GM23338 (cell line): Measurements from ENCODE around the gene CLIP1. TPM values are rescaled to one million over a fixed set of nuclear protein-coding genes. Genes with fewer than 3 reads are reported as not detected.

Experiments used
- ATAC-seq: fragments of 200-7000 bp; cut with Tn5 transposase; 3 replicates; pipeline ENCODE4 v1.9.1; 2020
- DNase-seq: peaks from one replicate; pipeline ENCODE4 v3.0.0-alpha.2; 2015; ENCODE audit warnings: low spot score
- H2AFZ ChIP-seq: fragments of 200-600 bp; sonication (generic); 2 replicates; pipeline ENCODE4 v1.8.0; 2016; ENCODE audit warnings: antibody characterized with exemption, mild to moderate bottlenecking, moderate library complexity
- H3F3A ChIP-seq: fragments of 200-600 bp; sonication (generic); replicated peaks from 2 replicates; pipeline ENCODE4 v1.8.0; 2017; ENCODE audit warnings: antibody characterized with exemption, mixed run types, low read depth
- H3K27ac ChIP-seq: fragments of 200-600 bp; sonication (generic); 2 replicates; pipeline ENCODE4 v1.6.1; 2016; ENCODE audit warnings: low read depth
- H3K27me3 ChIP-seq: fragments of 200-600 bp; sonication (generic); 2 replicates; pipeline ENCODE4 v1.8.0; 2016; ENCODE audit warnings: mild to moderate bottlenecking, mixed run types, moderate library complexity; ENCODE audit not compliant: insufficient read depth
- H3K36me3 ChIP-seq: fragments of 200-600 bp; sonication (generic); 2 replicates; pipeline ENCODE4 v1.8.0; 2016; ENCODE audit warnings: mild to moderate bottlenecking; ENCODE audit not compliant: insufficient read depth
- H3K4me1 ChIP-seq: fragments of 200-600 bp; sonication (generic); 2 replicates; pipeline ENCODE4 v1.8.0; 2016; ENCODE audit warnings: mild to moderate bottlenecking, moderate library complexity; ENCODE audit not compliant: insufficient read depth
- H3K4me2 ChIP-seq: fragments of 200-600 bp; sonication (generic); 2 replicates; pipeline ENCODE4 v1.7.1; 2017; ENCODE audit warnings: mixed run types
- H3K4me3 ChIP-seq: fragments of 200-600 bp; sonication (generic); 2 replicates; pipeline ENCODE4 v1.6.1; 2016; ENCODE audit warnings: mixed run types
- H3K79me2 ChIP-seq: fragments of 200-600 bp; sonication (generic); replicated peaks from 2 replicates; pipeline ENCODE4 v1.8.0; 2017; ENCODE audit warnings: mild to moderate bottlenecking; ENCODE audit not compliant: insufficient read depth
- H3K9me2 ChIP-seq: fragments of 200-600 bp; sonication (generic); 2 replicates; pipeline ENCODE4 v1.8.0; 2017; ENCODE audit not compliant: insufficient read depth
- H4K20me1 ChIP-seq: fragments of 200-600 bp; sonication (generic); replicated peaks from 2 replicates; pipeline ENCODE4 v1.8.0; 2017; ENCODE audit warnings: mild to moderate bottlenecking; ENCODE audit not compliant: insufficient read depth
- H3K27ac Mint-ChIP-seq: 2 replicates; pipeline ENCODE4 v1.8.0; 2020; ENCODE audit warnings: inconsistent platforms, mild to moderate bottlenecking, moderate library complexity, mixed read lengths
- H3K27me3 Mint-ChIP-seq: 3 replicates; pipeline ENCODE4 v1.8.0; 2022; ENCODE audit warnings: low read depth, mild to moderate bottlenecking, moderate library complexity, mixed read lengths, inconsistent platforms; ENCODE audit not compliant: insufficient read depth, poor library complexity
- H3K36me3 Mint-ChIP-seq: 3 replicates; pipeline ENCODE4 v1.8.0; 2021; ENCODE audit warnings: low read depth, mild to moderate bottlenecking, inconsistent platforms, moderate library complexity, mixed read lengths
- H3K4me1 Mint-ChIP-seq: 3 replicates; pipeline ENCODE4 v1.8.0; 2020; ENCODE audit warnings: mild to moderate bottlenecking, inconsistent platforms, mixed read lengths
- H3K4me3 Mint-ChIP-seq: 3 replicates; pipeline ENCODE4 v1.8.0; 2021; ENCODE audit warnings: moderate library complexity, mild to moderate bottlenecking, inconsistent platforms, mixed read lengths
- H3K9me3 Mint-ChIP-seq: 3 replicates; pipeline ENCODE4 v1.8.0; 2020; ENCODE audit warnings: moderate library complexity, mild to moderate bottlenecking, inconsistent platforms, mixed read lengths
- CTCF ChIP-seq, 2 experiments: fragments of 200-600 bp in 1 of 2; sonication (generic) in 1 of 2; conservative IDR thresholded peaks; 2 replicates each; pipeline versions ENCODE4 v1.5.1 to v1.6.1; 2016 to 2017; ENCODE audit warnings: antibody characterized with exemption in 2 of 2, low read depth in 2 of 2, mild to moderate bottlenecking in 2 of 2, moderate library complexity in 1 of 2
- ETS1 ChIP-seq: IDR thresholded peaks from 2 replicates; pipeline ENCODE4 v1.6.1; 2016; ENCODE audit warnings: antibody characterized with exemption
- EZH2 ChIP-seq: fragments of 200-600 bp; sonication (generic); IDR thresholded peaks from one replicate; pipeline ENCODE4 v1.8.0; 2017; ENCODE audit warnings: antibody characterized with exemption, mild to moderate bottlenecking, low read depth; ENCODE audit not compliant: unreplicated experiment
- STAT1 ChIP-seq: IDR thresholded peaks from one replicate; pipeline ENCODE4 v1.6.1; 2016; ENCODE audit warnings: antibody characterized with exemption; ENCODE audit not compliant: unreplicated experiment
- ZNF114 ChIP-seq: fragments of 250-450 bp; sonication (Bioruptor Pico); IDR thresholded peaks from 2 replicates; pipeline ENCODE4 v1.5.0; 2020; ENCODE audit warnings: mild to moderate bottlenecking, moderate library complexity
- ZNF331 ChIP-seq: fragments of 250-450 bp; sonication (Bioruptor Pico); IDR thresholded peaks from 2 replicates; pipeline ENCODE4 v1.5.0; 2020; ENCODE audit warnings: low read depth, mild to moderate bottlenecking, moderate library complexity
- polyA plus RNA-seq: library from polyadenylated mRNA; unstranded; fragments of >200 nt; fragmentation: Nextera tagmentation; extraction: Ambion mirVana; gene quantifications from 2 replicates; pipeline ENCODE4 v1.2.1, GENCODE V29; 2016
- total RNA-seq: library from RNA; depleted of rRNA; stranded (reverse); fragments of >200 nt; shearing (Covaris generic); gene quantifications from 2 replicates; pipeline ENCODE4 v1.2.3, GENCODE V29; 2014
- TF ChIP-seq, protein P1 (sequence below): fragments of 250-450 bp; sonication (Bioruptor Pico); IDR thresholded peaks from 2 replicates; pipeline ENCODE4 v1.5.0; 2020; ENCODE audit warnings: mild to moderate bottlenecking, moderate library complexity

Gene CLIP1
- total and polyA plus RNA-seq, 2 experiments from 2014 or later, result 11.5 to 21.1 TPM

- TF ChIP-seq, protein P1, sequence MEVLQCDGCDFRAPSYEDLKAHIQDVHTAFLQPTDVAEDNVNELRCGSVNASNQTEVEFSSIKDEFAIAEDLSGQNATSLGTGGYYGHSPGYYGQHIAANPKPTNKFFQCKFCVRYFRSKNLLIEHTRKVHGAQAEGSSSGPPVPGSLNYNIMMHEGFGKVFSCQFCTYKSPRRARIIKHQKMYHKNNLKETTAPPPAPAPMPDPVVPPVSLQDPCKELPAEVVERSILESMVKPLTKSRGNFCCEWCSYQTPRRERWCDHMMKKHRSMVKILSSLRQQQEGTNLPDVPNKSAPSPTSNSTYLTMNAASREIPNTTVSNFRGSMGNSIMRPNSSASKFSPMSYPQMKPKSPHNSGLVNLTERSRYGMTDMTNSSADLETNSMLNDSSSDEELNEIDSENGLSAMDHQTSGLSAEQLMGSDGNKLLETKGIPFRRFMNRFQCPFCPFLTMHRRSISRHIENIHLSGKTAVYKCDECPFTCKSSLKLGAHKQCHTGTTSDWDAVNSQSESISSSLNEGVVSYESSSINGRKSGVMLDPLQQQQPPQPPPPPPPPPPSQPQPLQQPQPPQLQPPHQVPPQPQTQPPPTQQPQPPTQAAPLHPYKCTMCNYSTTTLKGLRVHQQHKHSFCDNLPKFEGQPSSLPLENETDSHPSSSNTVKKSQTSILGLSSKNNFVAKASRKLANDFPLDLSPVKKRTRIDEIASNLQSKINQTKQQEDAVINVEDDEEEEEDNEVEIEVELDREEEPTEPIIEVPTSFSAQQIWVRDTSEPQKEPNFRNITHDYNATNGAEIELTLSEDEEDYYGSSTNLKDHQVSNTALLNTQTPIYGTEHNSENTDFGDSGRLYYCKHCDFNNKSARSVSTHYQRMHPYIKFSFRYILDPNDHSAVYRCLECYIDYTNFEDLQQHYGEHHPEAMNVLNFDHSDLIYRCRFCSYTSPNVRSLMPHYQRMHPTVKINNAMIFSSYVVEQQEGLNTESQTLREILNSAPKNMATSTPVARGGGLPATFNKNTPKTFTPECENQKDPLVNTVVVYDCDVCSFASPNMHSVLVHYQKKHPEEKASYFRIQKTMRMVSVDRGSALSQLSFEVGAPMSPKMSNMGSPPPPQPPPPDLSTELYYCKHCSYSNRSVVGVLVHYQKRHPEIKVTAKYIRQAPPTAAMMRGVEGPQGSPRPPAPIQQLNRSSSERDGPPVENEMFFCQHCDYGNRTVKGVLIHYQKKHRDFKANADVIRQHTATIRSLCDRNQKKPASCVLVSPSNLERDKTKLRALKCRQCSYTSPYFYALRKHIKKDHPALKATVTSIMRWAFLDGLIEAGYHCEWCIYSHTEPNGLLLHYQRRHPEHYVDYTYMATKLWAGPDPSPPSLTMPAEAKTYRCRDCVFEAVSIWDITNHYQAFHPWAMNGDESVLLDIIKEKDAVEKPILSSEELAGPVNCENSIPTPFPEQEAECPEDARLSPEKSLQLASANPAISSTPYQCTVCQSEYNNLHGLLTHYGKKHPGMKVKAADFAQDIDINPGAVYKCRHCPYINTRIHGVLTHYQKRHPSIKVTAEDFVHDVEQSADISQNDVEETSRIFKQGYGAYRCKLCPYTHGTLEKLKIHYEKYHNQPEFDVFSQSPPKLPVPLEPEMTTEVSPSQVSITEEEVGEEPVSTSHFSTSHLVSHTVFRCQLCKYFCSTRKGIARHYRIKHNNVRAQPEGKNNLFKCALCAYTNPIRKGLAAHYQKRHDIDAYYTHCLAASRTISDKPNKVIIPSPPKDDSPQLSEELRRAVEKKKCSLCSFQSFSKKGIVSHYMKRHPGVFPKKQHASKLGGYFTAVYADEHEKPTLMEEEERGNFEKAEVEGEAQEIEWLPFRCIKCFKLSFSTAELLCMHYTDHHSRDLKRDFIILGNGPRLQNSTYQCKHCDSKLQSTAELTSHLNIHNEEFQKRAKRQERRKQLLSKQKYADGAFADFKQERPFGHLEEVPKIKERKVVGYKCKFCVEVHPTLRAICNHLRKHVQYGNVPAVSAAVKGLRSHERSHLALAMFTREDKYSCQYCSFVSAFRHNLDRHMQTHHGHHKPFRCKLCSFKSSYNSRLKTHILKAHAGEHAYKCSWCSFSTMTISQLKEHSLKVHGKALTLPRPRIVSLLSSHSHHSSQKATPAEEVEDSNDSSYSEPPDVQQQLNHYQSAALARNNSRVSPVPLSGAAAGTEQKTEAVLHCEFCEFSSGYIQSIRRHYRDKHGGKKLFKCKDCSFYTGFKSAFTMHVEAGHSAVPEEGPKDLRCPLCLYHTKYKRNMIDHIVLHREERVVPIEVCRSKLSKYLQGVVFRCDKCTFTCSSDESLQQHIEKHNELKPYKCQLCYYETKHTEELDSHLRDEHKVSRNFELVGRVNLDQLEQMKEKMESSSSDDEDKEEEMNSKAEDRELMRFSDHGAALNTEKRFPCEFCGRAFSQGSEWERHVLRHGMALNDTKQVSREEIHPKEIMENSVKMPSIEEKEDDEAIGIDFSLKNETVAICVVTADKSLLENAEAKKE, result no peak
- no peak for TF ChIP-seq ETS1
- TF ChIP-seq CTCF (conservative IDR thresholded peaks at IDR 0.05; ENCODE audit: low read depth in 2 of 2), result no peak
- no peak for TF ChIP-seq ZNF114 (CRISPR knock-in tag)
Measured at GRCh38 chr12:122349078-122349477, 73.4 kb downstream of the CLIP1 start (continued).

GRCh38 chr12:122348505-122348904 is 74.0 kb downstream of the CLIP1 start:
- Mint-ChIP-seq H3K27me3 (no peaks in the 10 kb centered on the region), H3K4me1 (no peaks in the 10 kb centered on the region), H3K9me3 (no peaks in the 10 kb centered on the region)
- TF ChIP-seq STAT1 (no peak), ETS1 (no peak), ZNF331 (CRISPR knock-in tag) (no peak), EZH2 (no peak)

More at GRCh38 chr12:122348505-122348904, 74.0 kb downstream of the CLIP1 start:
- no peak overlapping the region for H3K27ac ChIP-seq
- no peaks in the 10 kb centered on the region for H3K9me2 ChIP-seq
- DNase-seq, result no peak
- no peaks in the 10 kb centered on the region for H3K27me3 ChIP-seq
- ATAC-seq, result no peak
- H3K4me1 ChIP-seq, result no peaks in the 10 kb centered on the region
- Mint-ChIP-seq H3K4me3 (no peak overlapping the region), H3K27ac (no peak overlapping the region), H3K36me3 (peaks cover 12% of the 10 kb centered on the region; the same call in 2 of the 3 replicates)
- H3K79me2 ChIP-seq, result no peaks in the 10 kb centered on the region
- H3K4me2 ChIP-seq, result no peak overlapping the region
- no peaks in the 10 kb centered on the region for H3F3A ChIP-seq
- H2AFZ ChIP-seq, result no peak overlapping the region
- H3K36me3 ChIP-seq, result no peaks in the 10 kb centered on the region
- no peaks in the 10 kb centered on the region for H4K20me1 ChIP-seq
- H3K4me3 ChIP-seq, result no peak overlapping the region
